NB4 (cell line): ENCODE measurements around the gene WIPF3.

Experiments used
- DNase-seq: peaks from one replicate; pipeline ENCODE4 v3.0.0; 2010; ENCODE audit warnings: low read depth
- H3K4me3 ChIP-seq: one replicate; pipeline ENCODE4 v1.5.1; 2011; ENCODE audit warnings: mild to moderate bottlenecking, low read depth, low read length, moderate library complexity
- CTCF ChIP-seq: IDR thresholded peaks from one replicate; pipeline ENCODE4 v1.5.1; 2012; ENCODE audit warnings: low read depth, low read length
- MAX ChIP-seq: IDR thresholded peaks from 2 replicates; pipeline ENCODE4 v1.6.1; 2011; ENCODE audit warnings: low read depth, low read length
- MYC ChIP-seq: IDR thresholded peaks from 2 replicates; pipeline ENCODE4 v1.6.1; 2011; ENCODE audit warnings: low read depth, low read length
- POLR2A ChIP-seq: IDR thresholded peaks from 2 replicates; pipeline ENCODE4 v1.6.1; 2011; ENCODE audit warnings: mild to moderate bottlenecking; ENCODE audit not compliant: insufficient read length; ENCODE audit errors: extremely low read depth

WIPF3 gene

GRCh38 chr7:29926216-29926615 is 119.9 kb downstream of the WIPF3 start:
- DNase-seq = no peak
- TF ChIP-seq CTCF = no peak
- no peak overlapping the region for H3K4me3 ChIP-seq

GRCh38 chr7:29926741-29927140 is 120.4 kb downstream of the WIPF3 start:
- no peak for DNase-seq
- no peak for TF ChIP-seq MAX
- no peak for TF ChIP-seq CTCF
- no peak for TF ChIP-seq POLR2A
- no peak for TF ChIP-seq MYC

GRCh38 chr7:29929018-29929807 is 122.9 kb downstream of the WIPF3 start:
- no peak for DNase-seq
- TF ChIP-seq MYC = no peak
- no peak for TF ChIP-seq MAX
- TF ChIP-seq CTCF = no peak
- TF ChIP-seq POLR2A = no peak
- H3K4me3 ChIP-seq = no peak overlapping the region

More at GRCh38 chr7:29926741-29927140, 120.4 kb downstream of the WIPF3 start:
- H3K4me3 ChIP-seq = no peak overlapping the region

GRCh38 chr7:29935111-29935510 is 128.8 kb downstream of the WIPF3 start:
- no peak for DNase-seq
- no peak overlapping the region for H3K4me3 ChIP-seq
- TF ChIP-seq MYC (no peak), CTCF (no peak), POLR2A (no peak), MAX (no peak)

- H3K4me3 ChIP-seq = no peak overlapping the region
- no peak for TF ChIP-seq CTCF
- no peak for TF ChIP-seq MYC
- no peak for TF ChIP-seq MAX
- no peak for TF ChIP-seq POLR2A
- DNase-seq = no peak
These were observed 130.8 kb downstream of the WIPF3 start for GRCh38 chr7:29937132-29937531.
